Epithelial cell of prostate (primary cell): ENCODE measurements around the gene RRAGD.

ENCODE experiments used
- DNase-seq: peaks from one replicate; pipeline ENCODE4 v3.0.0-alpha.2; 2011; ENCODE audit warnings: low read depth, low spot score
- H3K27ac ChIP-seq: fragments of 450-650 bp; 2 replicates; pipeline ENCODE4 v1.5.1; 2017; ENCODE audit warnings: mild to moderate bottlenecking

Gene RRAGD, protein sequence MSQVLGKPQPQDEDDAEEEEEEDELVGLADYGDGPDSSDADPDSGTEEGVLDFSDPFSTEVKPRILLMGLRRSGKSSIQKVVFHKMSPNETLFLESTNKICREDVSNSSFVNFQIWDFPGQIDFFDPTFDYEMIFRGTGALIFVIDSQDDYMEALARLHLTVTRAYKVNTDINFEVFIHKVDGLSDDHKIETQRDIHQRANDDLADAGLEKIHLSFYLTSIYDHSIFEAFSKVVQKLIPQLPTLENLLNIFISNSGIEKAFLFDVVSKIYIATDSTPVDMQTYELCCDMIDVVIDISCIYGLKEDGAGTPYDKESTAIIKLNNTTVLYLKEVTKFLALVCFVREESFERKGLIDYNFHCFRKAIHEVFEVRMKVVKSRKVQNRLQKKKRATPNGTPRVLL

DNA sequence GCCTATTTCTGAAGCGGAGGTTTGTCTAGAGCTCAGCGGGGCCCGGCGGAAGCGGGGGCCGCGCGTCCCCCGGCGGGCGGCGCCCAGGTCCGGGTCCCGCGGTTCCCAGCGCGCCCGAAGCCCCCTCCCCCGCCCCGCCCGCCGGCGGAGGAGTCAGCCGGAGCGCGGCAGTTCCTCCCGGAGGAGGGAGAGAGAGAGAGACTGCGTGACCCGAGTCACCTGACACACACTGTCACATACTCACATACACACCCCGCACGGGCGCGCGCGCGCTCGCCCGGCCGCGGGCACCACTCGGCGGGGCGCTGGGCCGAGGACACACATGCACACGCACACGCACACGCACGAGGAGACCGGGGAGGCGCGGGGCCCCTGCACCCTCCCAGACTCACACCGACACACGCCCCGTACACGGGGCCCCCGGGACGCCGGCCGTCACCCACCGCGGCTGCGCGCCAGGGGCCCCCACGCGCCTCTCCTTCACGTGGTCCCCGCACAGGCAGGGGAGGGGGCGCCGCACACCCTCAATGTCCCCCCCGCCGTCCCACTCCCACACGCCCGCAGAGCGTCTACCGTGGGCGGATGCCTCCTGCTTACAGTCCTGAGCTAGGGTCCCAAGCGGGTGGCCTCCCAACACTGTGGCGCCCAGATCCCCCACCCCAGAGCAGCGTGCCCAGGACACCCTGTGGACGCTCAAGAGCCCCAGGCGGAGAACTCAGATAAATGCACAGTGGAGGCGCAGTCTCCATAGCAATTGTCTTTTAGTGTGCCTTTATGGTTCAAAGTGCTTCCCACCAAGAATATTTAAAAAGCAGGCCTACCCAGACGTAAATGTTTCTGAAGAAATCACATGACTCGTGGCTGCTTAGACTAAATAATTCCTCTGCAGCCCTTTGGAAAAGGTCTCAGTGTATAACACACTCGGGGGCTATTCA, at the start of gene RRAGD:
RRAGD (minus strand) TSS at position 203 of the 935 bp plus-strand sequence. CDS start 280 bp downstream, outside the sequence.
- H3K27ac ChIP-seq: no peak within 1 kb of the TSS
- DNase-seq: no peak

DNA sequence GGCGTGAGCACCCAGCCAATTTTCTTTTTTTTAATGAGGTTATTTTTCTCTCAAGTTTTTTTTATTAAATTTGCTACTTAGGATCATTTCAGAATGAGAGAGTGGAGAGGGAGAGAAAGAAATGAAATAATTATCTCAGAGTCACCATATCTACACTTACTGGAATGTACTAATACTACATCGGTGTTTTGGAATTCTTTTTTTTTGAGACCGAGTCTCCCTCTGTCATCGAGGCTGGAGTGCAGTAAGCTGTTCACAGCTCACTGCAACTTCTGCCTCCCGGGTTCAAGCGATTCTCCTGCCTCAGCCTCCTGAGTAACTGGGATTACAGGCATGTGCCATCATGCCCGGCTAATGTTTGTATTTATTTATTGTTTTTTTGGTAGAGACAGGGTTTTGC, 48.6 kb upstream of the RRAGD start:
- no peak overlapping the region for H3K27ac ChIP-seq
- no peak for DNase-seq

DNA sequence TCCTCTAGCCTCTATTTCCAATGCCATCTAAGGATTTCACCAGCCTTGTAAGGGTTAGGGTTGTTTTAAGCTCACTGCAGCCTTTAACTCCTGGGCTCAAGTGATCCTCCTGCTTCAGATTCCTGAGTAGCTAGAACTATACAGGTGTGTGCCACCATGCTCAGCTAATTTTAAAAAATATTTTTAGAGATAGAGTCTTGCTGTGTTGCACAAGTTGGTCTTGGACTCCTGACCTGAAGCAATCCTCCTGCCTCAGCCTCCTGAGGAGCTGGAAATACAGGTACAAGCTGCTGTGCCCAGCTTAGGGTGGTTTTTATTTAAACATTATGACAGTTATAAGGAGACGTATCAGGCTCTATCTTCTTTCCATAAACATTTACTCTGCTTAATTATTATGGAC, 47.4 kb upstream of the RRAGD start:
- no peak for DNase-seq

DNA sequence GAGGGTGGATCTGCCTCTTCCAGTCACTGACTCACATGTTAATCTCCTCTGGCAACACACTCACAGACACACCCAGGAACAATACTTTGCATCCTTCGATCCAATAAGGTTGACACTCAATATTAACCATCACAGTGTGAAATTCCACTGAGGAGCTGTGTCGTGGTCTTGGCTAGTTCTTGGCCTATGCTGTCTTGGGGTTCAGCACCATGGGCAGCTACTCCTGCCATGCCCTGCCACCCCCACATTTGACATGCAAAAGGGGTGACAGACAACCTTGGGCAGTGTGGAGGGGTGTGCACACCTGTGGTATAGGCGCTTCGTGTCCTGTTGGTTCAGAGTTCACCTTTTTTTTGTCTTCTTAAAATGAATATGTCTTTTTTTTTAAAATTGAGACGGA, 46.6 kb upstream of the RRAGD start:
- DNase-seq: no peak
- H3K27ac ChIP-seq: no peak overlapping the region

More for the DNA sequence above, 47.4 kb upstream of the RRAGD start:
- no peak overlapping the region for H3K27ac ChIP-seq

DNA sequence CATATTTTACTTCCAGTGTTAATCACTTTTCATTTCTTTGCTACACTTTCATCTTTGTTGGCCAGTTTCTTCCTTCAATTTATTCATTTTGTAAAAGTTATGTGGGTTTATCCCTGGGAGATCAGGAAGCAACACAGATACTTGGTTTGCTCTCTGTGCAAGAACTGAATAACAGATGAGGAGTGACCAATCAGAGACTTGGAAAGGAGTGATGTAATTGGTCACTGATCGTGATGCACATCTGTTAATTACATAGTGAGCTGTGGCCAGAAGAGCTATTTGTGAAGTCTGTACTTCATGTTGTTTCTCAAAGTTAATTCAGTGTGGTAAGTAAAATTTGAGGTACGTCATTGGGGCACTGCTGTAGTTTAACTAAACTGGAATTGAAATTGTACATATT, 42.2 kb upstream of the RRAGD start:
- H3K27ac ChIP-seq: no peak overlapping the region
- no peak for DNase-seq

DNA sequence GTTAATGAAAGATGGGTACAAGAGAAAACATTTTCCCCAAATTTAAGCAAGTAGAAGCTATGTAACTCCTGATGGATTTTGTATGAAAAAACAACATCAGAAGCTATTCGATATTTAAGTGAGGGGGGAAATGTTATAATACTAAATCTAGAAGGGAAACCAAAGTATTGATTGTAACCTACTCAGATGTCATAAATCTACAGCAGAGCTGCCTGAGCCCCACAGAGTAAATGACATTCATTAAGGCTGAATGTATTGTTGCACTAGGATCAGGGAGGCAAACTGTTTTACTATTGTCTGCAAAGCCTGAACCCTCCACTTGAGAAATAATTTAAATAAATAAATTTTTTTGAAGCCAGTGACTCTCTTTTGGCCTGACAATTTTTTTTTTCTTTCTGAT, 40.2 kb upstream of the RRAGD start:
- no peak overlapping the region for H3K27ac ChIP-seq
- DNase-seq: no peak

DNA sequence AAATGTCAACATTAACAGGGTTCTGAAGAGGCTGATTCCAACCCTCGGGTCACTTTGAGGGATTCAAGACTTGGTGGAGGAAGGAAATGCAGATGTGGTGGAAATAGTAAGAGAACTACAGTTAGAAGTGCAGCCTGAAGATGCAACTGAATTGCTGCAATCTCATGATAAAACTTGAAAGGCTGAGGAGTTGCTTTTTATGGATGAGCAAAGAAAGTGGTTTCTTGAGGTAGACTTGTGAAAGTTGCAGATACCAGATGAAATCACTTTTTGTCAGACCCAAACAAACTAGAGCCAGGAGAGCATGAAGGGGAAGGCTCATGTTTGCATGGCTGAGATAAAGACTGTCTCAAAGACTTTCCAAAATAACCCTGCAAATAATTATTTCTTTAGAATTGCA, 37.1 kb upstream of the RRAGD start:
- no peak for DNase-seq
- H3K27ac ChIP-seq: no peak overlapping the region

DNA sequence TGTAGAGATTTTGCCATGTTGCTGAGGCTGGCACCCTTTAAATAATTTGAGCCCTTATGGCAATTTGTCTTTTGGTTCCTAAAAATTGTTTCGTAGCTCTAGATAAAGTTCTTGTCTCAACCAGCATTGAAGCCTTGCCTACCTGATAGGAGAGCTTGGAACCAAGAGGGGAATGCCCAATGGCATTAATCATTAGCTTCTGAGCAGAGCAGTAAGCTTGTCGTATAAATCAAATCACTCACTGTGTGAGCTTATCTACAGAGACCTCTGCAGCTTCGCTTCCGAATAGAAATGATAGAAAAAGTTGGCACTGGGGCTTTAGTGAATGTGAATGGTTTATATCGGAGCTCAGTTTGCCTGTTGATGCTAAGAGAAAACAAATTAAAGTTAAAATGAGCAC, 31.6 kb upstream of the RRAGD start:
- no peak for DNase-seq
- no peak overlapping the region for H3K27ac ChIP-seq

DNA sequence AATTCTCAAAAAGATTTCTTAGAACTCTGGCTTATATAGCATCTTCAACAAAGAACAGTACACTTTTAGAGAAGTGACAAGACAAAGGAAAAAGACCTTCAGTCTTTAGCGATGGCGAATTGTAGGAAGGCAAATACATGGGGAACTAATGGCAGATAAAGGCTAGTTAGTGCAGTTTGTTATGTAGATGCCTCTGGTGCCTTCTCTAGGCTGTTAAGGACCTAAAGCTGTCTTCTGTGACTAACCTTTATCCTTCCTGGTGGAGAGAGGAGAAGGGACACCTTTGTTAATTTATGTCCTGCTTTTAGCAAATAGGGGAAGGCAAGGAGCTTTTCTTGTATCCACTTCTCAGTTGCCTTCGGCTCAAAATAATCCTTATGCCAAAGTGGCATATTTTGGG, 28.1 kb upstream of the RRAGD start:
- H3K27ac ChIP-seq: no peak overlapping the region
- no peak for DNase-seq

DNA sequence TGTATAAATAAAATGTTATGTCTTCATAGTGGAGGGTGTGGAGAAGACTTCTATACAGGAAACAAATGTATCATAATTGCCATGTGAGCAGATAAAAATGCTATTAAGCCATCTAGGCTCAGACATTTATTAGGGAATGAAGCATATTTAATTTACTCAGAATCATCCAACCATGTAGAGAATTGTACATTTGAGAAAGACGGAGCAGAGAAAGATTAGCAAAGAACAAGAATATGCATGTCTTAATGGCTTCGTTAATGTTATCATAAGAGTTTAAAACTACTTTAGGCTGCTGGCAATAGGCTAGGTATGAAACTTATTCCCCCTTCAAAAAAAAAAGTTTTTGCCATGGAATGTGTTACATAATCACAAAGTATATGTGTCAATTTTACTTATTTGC, 26.9 kb upstream of the RRAGD start:
- no peak overlapping the region for H3K27ac ChIP-seq
- no peak for DNase-seq

DNA sequence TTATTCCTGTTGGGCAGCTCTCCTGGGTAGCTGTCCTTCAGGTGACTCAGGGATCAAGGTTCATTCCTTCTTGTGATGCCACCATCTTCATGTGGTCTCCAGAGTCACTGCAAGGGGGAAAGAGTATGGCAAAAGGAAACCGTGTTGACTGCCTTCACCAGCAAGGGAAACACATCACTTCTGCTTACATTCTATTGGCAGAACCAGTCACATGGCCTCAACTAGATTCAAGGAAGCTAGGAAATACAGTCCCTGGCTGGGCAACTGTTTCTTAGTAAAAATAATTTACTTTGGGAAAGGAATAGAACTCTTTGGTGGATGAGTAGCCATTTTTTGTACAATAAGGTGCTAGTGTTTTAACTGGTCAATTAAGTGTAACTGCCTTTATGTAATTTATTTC, 26.2 kb upstream of the RRAGD start:
- no peak for DNase-seq
- H3K27ac ChIP-seq: no peak overlapping the region

DNA sequence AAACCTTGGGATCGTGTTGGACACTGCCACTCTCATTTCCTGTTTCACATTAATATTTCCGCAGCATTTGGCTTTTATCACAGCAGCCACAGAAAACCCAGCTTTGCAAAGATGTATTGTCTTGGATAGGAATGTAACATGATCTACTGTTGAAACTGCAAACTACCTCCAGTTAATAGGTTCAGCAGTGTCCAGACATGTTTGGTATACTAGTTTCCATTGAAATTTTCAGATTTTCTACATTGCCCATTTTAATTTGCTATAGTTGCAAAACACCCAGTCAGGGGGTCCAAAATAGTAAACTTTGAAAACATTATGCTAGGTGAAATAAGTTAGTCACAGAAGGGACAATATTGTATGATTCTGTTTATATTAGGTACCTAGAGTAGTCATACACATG, 24.2 kb upstream of the RRAGD start:
- DNase-seq: no peak
- peak overlapping the region; percentile 47 for H3K27ac ChIP-seq

DNA sequence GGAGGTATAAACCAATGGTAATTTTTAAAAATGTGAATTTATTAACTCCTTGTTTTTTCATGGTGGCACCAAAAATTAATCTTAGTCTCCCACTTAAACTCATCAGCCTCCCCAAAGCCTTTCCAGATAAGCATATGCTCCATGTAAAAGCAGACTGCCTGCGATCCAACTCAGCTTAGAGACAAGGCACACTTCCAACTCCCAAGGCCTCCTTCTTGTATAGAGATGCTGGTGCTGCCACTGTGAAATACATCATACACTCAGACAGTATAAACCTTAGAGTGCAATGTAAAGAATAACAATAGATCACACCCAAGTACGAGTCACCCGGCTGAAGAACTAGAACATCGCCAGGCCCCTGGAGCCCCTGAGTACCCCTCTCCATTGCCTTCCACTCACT, 22.9 kb upstream of the RRAGD start:
- DNase-seq: no peak
- H3K27ac ChIP-seq: peak overlapping the region; percentile 47

DNA sequence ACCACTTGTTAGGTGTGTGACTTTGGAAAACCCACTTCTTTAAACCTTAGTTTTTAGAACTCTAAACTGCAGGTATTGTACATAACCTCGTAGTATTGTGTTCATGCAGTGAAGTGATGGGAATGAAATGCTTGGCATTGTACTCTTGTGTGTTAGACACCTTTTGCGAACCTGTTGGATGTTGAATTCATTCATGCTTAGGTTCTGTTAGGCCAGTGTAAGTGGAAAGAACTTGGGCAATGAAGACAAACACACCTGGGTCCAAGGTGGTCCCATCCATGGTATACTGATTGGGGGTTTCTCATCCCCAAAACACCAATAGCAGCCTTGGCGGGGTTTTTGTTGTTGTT, 22.1 kb upstream of the RRAGD start:
- DNase-seq: no peak
- H3K27ac ChIP-seq: no peak overlapping the region

DNA sequence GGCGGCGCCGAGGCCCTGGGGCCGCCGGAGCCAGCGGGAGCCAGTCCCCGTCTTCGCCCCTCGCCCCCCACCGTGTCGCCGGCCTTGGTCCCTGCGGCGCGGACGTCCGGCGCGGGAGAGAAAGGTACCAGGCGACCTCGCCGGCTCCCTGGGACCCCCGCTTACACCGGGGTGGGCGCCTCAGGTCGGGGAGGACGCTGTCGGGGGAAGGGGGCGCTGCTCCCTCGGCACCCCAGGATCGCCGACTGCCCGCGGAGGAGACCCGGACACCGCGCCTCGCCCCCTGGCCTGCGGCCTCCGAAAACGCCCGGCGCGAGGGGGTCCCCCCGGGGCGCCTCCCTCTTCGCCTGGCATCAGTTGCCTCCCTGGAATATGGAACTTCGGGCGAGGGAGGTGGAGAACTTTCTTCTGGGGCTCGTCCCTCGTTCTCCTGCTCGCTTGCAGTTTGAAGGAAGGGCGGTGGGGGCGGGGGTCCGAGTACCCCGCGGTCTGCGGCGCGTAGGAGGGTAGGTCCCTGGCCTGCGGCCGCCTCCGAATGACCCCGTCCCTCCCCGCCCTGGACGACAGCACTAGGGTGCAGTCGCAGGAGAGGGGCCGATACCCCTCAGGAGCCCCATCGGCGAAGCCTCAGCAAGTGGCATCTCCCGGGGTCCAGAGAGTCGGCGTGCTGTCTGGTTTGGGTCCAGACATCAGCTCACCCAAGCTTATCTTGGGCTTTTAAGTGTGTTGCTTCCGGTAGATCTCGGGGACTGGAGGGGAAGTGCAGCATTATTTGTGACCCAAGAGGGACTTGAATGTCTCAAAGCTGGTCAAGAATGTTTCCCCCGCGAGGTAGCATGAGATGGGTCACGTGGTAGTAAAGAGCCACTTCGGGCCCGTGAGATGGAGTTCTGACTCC, 21.4 kb upstream of the RRAGD start:
- no peak for DNase-seq
- no peak overlapping the region for H3K27ac ChIP-seq

DNA sequence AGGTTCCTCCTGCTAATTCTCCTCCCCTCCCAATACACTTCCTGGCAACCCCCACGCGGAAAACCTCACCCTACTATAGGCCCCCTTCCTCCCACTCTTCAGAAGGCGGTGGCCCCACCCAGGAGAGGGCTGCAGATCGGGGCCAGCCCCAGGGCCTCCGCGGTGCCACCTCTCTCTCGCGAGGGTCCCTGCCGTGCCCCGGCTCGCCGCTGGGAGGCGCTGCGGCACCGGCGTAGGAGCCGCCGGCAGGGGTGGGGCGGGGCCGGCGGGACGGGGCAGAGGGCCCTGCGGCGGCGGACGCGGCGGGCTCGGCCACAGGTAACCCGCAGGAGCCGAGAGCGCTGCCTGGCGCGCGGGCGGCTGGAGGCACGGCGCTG, 20.8 kb upstream of the RRAGD start, which contains the start of gene ANKRD6:
ANKRD6 (plus strand) TSS at position 278 of the 377 bp plus-strand sequence. CDS start 133,825 bp downstream, outside the sequence.
- DNase-seq: no peak
- no peak within 1 kb of the TSS for H3K27ac ChIP-seq

DNA sequence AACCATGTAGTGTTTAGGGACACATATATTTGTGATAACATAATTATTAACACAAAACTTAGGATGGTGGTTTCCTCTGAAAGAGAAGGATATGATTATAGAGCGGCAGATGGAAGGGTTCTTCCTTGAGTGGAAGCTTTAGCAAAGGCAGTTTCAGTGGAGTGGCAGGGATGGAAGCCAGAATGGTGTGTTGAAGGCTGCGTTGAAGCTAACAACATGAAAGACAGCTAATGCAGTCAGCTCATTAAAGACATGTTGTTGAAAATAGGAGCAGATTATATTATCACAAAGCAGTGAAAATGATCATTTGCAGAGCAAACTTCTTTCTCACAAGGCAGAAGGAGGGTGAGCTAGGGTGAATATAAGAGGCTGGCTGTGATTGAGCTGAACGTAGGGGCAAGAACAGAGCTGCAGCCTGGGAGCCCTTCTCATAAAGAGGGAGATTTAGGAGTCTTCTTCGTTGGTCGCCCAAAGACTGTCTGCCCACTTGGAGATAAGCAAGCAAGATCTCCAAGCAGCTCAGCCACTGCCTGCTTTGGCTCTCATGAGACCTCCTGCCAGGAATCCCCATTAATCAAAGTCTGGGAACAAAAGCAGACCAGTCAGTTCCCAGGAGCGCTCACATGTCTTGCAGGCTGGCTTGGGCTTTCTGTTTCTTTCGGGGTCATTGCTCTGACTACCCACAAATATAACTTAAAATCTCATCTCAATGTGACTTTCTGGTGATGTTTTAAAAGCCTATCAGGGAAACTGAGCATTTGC, 18.3 kb upstream of the RRAGD start:
- H3K27ac ChIP-seq: no peak overlapping the region
- DNase-seq: no peak

DNA sequence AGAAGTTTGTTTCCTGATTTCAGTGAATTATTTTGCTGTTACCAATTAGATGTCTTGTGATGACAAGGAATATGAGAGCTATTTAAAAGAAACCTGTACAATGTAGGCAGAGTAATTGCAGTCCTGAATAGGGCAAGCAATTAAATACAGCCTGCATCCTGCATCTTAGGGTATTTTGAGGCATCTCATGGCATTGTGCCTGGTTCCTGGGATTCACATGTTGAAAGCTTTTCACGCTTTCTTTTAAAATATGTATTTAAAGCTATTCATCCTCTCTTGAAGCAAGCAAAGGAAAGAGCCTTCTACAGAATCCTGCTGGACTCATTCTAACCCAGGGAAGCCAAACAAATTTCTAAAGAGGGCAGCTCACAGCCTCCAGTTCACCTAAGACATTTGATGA, 4.7 kb upstream of the RRAGD start:
- DNase-seq: no peak

DNA sequence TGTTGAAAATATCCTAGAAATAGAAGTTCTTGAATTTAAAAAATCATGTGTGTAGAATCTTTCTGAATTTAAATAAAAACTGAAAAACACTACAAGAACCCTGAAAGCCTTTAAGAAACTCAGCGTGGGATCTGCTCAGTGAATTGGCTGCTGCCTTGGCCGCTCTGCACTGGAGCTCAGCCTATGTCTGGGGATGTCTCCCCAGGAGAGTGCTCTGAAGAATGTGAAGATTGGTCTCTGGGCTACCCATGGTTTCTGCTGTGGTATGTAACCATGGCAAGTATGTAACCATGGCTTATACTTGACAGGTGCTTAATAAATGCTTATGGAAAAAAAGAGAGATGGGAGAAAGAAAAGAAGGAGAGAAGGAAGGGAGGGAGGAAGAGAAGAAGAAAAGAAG, 3.1 kb upstream of the RRAGD start:
- no peak for DNase-seq
- no peak overlapping the region for H3K27ac ChIP-seq

More for the DNA sequence above, 4.7 kb upstream of the RRAGD start:
- H3K27ac ChIP-seq: no peak overlapping the region

DNA sequence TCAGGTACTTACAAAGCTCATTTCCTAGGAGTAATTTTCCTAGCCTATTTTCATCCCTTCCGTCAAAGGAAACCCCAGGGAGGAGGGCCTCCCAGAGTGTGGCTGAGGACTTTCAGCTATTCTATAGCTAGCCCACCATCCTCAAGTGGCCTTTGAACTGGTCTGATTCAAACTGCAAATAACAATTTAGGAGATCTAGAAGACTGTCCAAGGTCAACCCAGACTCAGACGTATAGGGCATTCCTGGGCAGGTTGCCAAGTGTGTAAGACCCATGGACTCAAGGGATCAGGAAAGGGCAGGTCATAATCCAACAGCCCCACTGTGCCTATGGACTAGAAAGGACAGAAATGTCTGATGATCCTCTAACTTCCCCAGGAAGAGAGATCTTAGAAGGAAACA, 2.1 kb upstream of the RRAGD start:
- no peak overlapping the region for H3K27ac ChIP-seq
- no peak for DNase-seq
